22Rv1 (cell line): ENCODE data around the gene TAGLN2.

Source experiments
- H3K27ac ChIP-seq: fragments of 450-650 bp; 2 replicates; pipeline ENCODE4 v1.5.1; 2017
- CTCF ChIP-seq: fragments of 450-650 bp; IDR thresholded peaks from 2 replicates; pipeline ENCODE4 v1.5.1; 2017; ENCODE audit warnings: mild to moderate bottlenecking
- ZFX ChIP-seq: fragments of 450-650 bp; IDR thresholded peaks from 2 replicates; pipeline ENCODE4 v1.6.1; 2017; ENCODE audit warnings: antibody characterized with exemption, borderline replicate concordance

Gene TAGLN2

GRCh38 chr1:159895286-159895685, 30.0 kb downstream of the TAGLN2 start:
- H3K27ac ChIP-seq = no peak overlapping the region
- TF ChIP-seq CTCF (no peak), ZFX (no peak)

GRCh38 chr1:159892944-159893343, 32.4 kb downstream of the TAGLN2 start:
- TF ChIP-seq ZFX (no peak), CTCF (peak; percentile 15; the same call in 1 of the 2 replicates)
- H3K27ac ChIP-seq = no peak overlapping the region

- H3K27ac ChIP-seq = no peak overlapping the region
- TF ChIP-seq CTCF (peak; percentile 100), ZFX (no peak)
These were observed 33.8 kb downstream of the TAGLN2 start for GRCh38 chr1:159891275-159892157.

- H3K27ac ChIP-seq = no peak overlapping the region
These were observed 34.9 kb downstream of the TAGLN2 start for GRCh38 chr1:159890390-159890789.

GRCh38 chr1:159889821-159890252, 35.5 kb downstream of the TAGLN2 start:
- TF ChIP-seq ZFX = no peak
- no peak for TF ChIP-seq CTCF
- H3K27ac ChIP-seq = no peak overlapping the region

More at GRCh38 chr1:159890390-159890789, 34.9 kb downstream of the TAGLN2 start:
- TF ChIP-seq CTCF (no peak), ZFX (no peak)

GRCh38 chr1:159889202-159889601, 36.1 kb downstream of the TAGLN2 start:
- TF ChIP-seq ZFX (no peak), CTCF (no peak)
- no peak overlapping the region for H3K27ac ChIP-seq

- H3K27ac ChIP-seq = no peak overlapping the region
These were observed 41.0 kb downstream of the TAGLN2 start for GRCh38 chr1:159884296-159884695.

More at GRCh38 chr1:159884296-159884695, 41.0 kb downstream of the TAGLN2 start:
- no peak for TF ChIP-seq CTCF
- no peak for TF ChIP-seq ZFX
